Esophagus squamous epithelium (tissue), 4 donors: ENCODE results near the gene CD79B.

ENCODE experiments used
- POLR2A ChIP-seq, 4 donors: fragments of 450-650 bp; IDR thresholded peaks; one replicate each; pipeline ENCODE4 v1.6.1; 2017; ENCODE audit warnings: antibody characterized with exemption in 4 of 4, mild to moderate bottlenecking in 4 of 4, moderate library complexity in 3 of 4
- TF ChIP-seq, protein P1 (sequence below), 6 experiments: fragments of 450-650 bp in 4 of 6; fragments of 200-600 bp in 2 of 6; sonication (generic) in 2 of 6; IDR thresholded peaks; one replicate each; pipeline ENCODE4 v1.5.1; 2016 to 2019; ENCODE audit warnings: antibody characterized with exemption in 6 of 6, mild to moderate bottlenecking in 4 of 6, moderate library complexity in 4 of 6

DNA sequence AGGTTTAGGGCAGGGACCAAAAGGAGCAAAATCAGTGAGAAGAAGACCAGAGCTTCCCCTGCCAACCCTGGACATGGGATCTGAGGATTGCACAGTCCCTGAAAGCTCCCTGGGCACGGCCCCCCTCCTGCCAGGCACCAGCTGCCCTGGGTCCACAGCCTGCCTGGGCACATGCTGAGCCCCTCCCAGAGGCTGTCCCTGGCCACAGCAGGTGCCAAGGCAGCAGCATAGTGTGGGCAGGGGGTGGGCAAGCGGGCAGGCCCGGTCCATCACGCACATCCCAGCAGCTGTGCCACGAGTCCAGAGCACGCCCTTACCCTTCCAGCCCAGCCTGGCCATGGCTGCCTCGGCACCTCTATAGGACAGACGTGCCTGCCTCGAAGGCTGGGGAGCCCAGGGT, 27.9 kb upstream of the CD79B start:
- TF ChIP-seq, protein P1, sequence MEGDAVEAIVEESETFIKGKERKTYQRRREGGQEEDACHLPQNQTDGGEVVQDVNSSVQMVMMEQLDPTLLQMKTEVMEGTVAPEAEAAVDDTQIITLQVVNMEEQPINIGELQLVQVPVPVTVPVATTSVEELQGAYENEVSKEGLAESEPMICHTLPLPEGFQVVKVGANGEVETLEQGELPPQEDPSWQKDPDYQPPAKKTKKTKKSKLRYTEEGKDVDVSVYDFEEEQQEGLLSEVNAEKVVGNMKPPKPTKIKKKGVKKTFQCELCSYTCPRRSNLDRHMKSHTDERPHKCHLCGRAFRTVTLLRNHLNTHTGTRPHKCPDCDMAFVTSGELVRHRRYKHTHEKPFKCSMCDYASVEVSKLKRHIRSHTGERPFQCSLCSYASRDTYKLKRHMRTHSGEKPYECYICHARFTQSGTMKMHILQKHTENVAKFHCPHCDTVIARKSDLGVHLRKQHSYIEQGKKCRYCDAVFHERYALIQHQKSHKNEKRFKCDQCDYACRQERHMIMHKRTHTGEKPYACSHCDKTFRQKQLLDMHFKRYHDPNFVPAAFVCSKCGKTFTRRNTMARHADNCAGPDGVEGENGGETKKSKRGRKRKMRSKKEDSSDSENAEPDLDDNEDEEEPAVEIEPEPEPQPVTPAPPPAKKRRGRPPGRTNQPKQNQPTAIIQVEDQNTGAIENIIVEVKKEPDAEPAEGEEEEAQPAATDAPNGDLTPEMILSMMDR (IDR thresholded peaks at IDR 0.05), result no peak
- TF ChIP-seq POLR2A (IDR thresholded peaks at IDR 0.05), result no peak
